Measurements from ENCODE around the gene YEATS2.
"Not testable (repeated sequence)": the region's sequence is repeated elsewhere in the genome, so short reads cannot be mapped to it uniquely, and the experiment has no call there.

The YEATS2 gene

DNA sequence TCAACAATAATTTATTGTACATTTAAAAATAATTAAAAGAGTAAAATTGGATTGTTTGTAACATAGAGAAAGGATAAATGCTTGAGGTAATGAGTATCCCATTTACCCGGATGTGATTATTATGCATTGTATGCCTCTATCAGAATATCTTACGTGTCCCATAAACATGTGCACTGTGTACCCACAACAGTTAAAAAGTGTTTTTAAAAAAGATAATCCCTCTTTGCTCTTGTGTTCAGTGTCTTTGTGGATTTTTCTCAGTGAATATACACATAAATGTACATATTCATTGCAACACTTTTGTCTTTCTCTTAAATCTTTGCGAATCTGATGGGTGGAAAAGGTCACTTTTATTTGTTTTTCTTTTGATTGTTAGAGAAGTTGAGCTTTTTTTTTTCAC, 20.4 kb downstream of the YEATS2 start:
- DNase-seq, result no peak

DNA sequence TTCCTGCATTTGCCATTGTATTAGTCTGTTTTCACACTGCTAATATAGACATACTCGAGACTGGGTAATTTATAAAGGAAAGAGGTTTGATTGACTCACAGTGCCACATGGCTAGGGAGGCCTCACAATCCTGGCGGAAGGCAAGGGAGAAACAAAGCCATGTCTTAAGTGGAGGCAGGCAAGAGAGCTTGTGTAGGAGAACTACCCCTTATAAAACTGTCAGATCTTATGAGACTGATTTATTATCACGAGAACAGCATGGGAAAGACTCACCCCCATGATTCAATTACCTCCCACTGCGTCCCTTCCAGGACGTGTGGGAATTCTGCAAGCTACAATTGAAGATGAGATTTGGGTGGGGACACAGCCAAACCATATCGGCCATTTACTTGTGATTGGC, 27.8 kb downstream of the YEATS2 start:
- DNase-seq, result no peak

DNA sequence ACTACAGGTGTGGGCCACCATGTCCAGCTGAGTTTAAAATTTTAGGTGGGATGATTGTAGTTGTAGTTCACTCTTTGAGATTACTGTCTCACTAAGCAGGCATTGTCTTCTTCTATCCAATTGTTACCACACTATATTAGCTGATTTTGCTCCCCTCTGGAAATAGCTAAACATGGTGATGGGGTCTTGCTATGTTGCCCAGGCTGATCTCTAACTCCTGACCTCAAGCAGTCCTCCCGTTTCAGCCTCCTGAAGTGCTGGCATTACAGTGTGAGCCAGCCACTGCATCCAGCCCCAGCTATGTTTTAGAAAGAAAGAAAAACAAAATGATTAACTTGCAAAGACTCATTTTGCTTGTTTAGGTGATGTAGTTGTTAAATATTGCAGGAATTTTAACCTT, 30.6 kb downstream of the YEATS2 start:
- DNase-seq, result no peak

DNA sequence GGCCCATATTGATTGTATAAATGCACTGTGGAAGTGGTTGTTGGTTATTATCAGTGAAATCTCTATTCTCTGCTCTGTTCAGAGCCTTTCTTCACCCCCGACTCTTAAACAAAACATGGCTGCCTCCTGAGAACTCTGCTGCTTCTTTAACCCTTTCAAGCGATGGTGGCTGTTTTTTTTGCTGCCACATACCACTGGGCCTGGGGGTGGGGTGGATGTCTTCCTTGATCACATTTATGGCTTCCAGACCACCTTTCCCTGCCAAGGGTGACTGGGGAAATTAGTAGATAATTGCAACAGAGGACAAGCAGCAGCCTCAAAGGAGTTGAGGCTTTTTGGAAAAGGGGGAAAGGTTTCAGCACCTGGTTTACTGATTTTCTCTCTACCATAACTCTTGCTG, 32.8 kb downstream of the YEATS2 start:
- no peak for DNase-seq

DNA sequence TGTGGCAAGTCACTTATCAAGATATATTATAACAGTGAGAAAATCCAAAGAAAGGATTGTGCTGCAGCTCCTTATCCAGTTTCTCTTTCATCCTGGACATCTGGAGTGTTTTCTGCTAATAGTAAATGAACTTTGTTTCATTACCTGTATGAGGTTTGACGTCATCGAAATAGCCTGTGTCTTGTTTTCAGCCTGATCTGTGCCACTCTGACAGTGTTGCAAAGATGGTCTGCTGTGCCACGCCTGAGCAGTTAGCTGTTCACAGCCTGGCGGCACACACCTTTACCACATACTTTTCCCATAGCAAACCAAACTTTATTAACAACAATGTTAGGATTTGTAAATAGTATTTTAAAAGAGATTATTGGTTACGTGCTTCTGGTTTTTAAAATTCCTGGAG, 34.0 kb downstream of the YEATS2 start:
- no peak for DNase-seq

DNA sequence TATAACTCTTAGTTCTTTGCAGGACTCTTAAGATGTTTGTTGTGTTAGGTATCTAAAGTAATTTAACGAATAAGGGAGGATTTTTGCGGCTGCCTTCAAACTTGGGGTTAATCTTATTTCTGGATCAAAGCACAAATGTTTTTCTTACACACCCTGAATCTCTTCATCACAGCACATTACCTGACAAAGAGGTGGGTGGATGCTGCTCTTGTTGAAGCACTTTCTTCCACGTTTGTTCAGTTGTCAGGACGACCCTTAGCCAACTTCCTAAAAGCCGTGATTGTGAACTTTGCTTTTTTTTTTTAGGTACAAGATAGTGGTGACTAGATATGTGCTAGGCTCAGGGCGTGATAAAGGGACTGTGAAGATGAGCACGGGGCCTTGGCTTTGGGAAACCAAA, 36.0 kb downstream of the YEATS2 start:
- DNase-seq, result no peak

DNA sequence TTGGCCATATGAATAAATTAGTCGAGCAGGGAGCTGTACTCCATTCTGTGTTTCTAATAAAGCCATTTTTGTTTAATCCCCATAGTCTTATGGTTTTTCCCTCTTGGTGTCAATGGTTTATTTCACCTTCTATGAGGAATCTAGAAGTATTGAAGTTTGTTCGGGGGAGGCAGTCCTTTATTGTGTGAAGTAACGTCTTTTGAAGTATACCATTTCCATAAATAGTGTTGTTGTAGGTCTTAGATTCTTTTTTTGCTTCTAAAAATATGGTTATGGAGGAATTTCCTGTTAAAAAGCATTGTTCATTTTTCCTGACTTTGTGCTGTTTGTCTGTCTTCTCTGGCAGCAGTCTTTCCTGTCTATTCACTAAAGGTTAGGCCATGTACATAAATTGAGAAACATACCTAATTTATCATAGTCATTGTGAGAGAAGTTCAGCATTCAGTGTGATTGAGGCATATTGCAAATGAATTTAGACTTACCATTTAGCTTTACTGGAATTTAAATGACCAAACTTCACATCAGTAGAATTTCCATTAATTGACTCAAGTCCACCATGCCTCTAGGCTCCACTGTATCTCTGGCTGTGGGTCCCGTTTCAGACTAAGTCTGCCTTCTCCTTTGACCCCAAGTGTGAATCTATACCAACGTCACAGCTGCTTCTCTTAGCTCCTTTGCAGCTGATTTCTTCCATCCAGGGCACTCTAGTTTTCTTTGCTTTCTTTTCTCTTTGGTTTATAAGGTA, 37.3 kb downstream of the YEATS2 start:
- no peak for DNase-seq

DNA sequence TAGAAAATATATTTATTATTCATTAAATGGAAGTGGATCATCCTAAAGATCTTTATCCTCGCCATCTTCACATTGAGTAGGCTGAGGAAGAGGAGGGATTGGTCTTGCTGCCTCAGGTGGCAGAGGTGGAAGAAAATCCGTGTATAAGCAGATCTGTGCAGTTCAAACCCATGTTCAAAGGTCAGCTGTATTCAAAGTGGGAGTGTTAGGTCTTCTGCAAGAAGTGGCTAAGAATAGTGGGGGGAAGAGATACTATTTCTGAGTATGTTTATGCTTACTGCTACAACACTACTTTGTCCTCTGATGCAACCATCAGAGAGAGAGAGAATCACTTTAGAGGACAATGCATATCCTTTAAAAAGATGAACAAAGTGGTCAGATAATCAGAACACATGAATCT, 39.5 kb downstream of the YEATS2 start:
- DNase-seq, result no peak

DNA sequence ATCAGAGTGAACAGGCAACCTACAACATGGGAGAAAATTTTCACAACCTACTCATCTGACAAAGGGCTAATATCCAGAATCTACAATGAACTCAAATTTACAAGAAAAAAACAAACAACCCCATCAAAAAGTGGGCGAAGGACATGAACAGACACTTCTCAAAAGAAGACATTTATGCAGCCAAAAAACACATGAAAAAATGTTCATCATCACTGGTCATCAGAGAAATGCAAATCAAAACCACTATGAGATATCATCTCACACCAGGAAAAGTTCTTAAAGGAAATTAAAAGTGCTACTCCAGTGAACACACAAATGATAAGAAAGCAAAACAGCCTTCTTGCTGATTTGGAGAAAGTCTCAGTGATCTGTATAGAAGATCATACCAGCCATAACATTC, 42.6 kb downstream of the YEATS2 start:
- DNase-seq, result not testable (repeated sequence)

DNA sequence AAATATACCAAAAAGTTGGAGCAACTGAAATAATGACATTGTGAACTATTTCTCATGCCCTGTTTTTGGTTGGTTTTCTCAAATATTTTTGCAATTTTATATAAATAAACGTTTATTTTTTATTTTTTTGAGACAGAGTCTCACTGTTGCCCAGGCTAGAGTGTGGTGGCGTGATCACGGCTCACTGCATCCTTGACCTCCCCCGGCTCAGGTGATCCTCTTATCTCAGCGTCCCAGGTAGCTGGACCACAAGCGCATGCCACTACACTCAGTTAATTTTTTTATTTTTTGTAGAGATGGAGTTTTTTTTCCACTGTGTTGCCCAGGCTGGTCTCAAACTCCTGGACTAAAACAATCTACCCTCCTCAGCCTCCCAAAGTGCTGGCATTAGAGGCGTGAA, 45.6 kb downstream of the YEATS2 start:
- no peak for DNase-seq

DNA sequence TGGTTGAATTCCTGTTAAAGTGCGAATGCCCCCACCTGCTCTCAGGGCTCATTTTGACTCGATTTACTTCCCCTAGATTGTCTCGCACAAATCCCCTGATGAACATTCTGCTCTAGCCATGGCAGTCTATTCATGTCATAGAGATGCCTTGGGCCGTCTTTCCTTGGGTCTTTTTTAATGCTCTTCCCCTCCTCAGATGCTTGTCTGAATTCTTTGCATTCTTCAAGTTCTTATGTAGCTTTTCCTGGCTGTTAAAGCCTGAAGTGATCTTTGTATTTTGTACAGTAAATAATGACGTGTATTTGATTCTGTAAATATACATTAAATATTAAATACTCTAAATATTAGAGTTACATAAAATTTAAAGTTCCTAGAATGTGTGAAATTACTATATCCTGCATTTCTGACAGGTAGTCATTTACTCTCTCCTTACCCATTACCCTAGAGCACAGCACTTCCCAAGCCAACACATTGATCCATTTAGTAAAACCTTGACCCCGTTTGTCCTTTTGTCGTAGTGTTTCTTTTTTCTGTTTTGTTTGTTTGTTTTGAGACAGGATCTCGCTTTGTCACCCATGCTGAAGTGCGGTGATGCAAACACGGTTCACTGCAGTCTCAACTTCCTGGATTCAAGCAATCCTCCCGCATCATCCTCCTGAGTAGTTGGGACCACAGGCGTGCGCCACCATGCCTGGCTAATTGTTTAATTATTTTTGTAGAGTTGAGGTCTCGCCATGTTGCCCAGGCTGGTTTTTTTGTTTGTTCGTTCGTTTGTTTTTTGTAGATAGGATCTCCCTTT, 47.9 kb downstream of the YEATS2 start:
- no peak for DNase-seq

DNA sequence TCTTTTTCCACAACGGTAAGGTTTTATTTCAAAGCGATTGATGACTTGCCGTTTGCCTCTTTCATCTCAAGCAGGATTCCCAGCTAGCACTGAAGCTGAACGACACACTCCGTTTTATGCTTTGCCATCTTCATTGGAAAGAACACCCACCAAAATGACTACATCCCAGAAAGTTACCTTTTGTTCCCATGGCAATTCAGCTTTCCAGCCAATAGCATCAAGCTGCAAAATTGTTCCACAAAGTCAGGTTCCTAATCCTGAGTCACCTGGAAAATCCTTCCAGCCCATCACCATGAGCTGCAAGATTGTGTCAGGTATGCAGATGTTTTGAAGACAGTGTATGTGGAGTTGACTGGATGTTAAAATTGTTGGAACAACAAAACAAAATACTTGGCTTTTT, 56.5 kb downstream of the YEATS2 start:
- DNase-seq, result no peak

DNA sequence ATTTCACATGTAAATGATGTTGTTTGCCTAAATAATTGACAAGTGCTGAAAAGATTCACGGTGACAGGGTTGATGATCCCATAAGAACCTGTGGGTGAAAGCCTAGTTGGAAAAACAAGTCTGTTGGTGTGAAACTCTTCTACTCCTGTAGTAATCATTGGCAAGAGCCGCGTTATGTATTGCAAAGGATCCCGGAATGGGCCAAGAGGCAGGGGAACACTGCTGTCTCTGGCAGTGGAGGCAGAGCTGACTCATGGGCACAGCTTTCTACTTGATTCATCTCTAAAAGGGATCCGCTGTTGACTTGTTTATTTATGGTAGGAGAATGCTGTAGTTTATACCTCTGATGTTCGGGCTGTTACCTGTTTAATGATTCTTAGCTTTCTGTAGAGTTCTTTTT, 64.7 kb downstream of the YEATS2 start:
- no peak for DNase-seq

DNA sequence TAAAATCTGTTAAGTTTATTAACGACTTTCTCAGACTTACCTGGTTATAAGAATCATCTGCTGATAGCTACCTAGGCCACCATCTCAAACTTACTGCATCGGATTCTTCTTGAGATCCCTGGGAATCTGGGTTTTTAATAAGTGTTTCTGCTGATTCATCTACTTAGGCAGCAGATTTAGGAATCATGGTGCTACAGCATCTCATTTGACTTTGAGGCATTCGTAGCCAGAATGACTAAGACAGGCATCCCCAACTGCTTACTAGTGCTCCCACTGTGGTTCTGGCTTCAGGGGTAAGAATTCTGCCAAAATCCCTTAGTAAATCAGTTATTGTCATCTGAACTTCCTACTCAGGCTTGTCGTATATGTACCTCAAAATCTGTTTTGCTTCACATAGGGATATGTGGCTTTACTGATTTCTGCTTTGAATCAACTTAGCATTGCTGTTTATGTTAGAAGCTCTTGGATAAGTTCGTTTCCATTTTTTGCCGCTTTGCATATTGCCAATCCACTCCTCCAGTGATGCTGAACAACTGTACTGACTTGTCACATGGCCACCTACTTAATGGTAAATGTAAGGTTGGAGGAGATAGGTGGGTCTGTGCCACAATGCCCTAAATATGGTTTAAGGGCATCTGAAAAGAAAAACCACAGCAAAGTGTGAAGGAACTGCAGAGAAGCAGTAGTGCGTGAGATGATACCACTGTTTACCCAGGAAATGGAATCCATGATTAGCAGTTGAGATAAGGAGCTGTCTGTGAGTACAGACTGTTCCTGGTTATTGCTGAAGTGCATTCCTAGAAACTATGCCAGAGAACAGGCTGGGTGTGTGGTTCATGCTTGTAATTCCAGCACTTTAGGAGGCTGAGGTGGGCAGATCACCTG, 67.5 kb downstream of the YEATS2 start:
- no peak for DNase-seq

DNA sequence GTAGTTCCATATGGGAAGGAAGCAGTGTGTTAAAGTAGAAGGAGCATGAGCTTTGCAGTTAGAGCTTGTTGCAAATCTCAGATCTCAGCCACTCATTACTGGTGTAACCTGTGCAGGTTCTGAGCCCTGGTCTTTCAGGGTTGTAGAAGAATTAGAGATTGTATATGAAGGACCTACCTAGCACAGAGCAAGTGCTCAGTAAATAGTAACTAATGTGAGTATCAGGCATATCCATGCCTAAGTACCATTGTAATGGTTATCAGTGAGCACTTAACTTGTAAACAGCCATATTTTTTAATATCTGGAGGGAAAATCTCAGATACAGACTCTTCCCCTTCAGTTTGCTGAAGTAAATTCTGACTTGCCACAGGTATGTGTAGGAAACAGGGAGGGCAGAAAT, 68.5 kb downstream of the YEATS2 start:
- no peak for DNase-seq

DNA sequence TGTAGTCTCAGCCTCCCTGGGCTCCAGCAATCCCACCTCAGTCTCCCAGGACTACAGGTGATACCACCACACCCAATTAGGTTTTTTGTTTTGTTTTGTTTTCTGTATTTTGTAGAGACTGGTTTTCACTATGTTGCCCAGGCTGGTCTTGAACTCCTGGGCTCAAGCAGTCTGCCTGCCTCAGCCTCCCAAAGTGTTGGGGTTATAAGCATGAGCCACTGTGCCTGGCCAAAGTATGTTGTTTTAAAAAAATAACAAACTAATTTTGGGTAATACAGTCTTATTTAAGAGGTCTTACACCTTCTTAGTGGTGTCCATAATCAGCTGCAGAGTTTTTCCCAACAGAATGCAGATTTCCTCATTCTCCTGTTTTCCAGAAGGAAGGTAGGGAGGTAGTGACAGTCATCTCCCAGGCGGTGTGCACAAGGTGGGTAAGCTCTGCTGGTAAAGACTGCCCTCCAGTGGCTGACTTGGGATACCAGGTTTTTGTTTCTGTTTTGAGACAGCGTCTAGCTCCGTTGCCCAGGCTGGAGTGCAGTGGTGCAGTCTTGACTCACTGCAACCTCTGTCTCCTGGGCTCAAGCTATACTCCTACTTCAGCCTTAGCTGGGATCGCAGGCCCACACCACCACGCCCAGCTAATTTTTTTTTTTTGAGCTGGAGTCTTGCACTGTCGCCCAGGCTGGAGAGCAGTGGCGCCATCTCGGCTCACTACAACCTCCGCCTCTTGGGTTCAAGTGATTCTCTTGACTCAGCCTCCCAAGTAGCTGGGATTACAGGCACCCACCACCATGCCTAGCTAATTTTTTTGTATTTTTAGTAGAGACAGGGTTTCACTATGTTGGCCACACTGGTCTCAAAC, 69.4 kb downstream of the YEATS2 start:
- DNase-seq, result peak; percentile 69

DNA sequence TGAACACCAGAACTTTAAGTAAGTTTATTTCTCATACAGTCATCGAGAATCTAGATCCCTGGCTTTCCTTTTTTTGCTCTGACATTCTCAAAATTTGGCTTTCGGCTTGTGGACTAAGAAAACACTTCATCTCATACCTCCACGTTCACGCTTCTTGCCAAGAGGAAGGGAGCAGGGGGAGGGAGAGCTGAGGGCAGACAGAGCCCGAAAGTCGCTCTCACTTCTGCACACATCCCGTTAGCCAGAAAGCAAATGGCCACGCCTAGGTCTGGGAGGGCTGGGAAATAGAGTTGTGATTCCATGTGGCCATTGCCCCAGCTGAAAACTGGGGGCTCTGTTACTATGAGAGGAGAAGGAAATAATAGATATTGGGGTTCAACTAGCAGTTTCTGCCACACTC, 70.5 kb downstream of the YEATS2 start:
- no peak for DNase-seq

DNA sequence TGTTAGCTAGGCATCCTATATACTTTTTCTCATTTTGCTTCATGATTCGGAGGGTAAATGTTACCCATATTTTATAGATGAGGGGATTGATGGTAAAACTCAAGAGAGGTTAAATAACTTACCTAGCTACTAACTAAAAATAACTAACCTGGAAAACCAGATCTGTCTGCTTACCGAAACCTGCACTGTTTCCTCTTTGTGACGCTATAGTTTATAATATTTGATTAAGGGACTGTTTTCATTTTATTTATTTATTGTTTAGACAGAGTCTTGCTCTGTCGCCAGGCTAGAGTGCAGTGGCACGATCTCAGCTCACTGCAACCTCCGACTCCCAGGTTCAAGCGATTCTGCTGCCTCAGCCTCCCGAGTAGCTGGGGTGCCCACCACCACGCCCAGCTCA, 71.9 kb downstream of the YEATS2 start:
- DNase-seq, result no peak

DNA sequence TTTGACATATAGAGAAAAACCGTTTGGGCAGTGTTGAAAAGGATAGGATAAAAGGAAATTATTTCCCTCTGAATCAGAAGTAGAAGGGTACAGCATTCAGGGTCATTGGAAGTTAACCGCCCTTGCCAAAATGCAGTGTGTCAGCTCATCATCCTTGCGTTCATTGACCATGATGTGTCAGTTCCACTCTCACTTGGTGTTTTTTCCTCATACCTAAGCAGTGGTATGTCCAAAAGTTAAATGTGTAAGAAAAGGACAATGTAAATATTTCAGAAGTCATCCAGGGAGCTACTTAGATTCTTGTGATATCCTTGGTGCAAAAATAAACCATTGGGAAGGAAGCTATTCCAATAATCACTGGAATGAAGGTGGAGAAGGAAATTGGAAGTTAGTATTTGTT, 77.0 kb downstream of the YEATS2 start:
- DNase-seq, result no peak

DNA sequence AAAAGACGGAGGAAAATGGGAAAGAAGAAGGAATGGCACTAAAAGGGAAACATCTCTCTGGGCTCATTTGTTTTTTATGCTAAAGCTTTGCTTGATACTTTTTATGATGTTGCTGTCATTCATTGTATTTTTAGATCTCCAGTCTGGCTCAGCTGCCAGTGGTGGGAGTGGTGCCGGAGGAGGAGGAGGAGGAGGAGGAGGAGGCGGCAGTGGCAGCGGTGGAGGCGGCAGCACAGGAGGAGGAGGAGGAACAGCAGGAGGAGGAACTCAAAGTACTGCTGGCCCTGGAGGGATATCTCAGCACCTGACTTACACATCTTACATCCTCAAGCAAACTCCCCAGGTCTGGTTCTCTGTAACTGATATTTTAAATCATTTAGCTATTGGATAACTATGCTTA, 78.2 kb downstream of the YEATS2 start:
- DNase-seq, result no peak

DNA sequence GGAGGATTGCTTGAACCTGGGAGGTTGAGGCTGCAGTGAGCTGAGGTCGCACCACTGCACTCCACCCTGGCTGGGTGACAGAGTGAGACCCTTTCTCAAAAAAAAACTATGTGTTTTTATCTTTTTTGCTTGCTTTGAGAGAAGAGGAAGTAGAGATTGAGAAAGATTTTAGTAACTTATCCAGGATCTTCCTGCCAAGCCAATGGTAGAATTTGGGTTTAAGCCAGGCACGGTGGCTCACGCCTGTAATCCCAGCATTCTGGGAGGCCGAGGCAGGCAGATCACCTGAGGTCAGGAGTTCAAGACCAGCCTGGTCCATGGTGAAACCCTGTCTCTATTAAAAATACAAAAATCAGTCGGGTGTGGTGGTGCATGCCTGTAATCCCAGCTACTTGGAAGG, 78.9 kb downstream of the YEATS2 start:
- not testable (repeated sequence) for DNase-seq

DNA sequence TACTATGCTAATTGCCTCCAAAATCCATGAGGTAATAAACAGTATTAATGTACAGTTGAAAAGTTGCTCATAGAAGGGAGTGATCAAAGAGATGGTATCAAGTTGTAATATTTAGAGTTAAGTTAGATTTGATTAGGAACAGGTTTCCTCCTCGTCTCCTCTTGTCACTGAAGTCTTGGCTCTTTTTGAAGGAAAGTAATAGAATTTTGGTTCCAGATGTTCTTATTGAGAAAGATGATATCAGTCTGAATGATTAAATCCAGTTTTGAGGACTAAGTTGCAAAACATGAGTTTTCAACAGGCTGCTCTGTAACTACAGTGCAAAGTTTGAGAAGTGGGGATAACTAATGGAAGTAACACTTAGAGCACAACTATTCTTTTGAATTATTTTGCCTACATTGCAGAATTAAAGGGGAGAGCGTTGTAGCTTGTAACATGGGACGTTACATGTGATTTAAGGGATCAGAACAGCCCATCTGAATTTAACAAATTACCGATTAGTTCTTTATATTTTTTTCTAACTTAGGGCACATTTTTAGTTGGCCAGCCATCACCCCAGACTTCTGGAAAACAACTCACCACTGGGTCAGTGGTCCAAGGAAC, 79.5 kb downstream of the YEATS2 start:
- no peak for DNase-seq

All from NCI-H1105 treated with DMSO at 0.1 percent for 48 hours (cell line).